GM18867 (cell line): Measurements from ENCODE around the gene USP53.
"Not testable (repeated sequence)": the region's sequence is repeated elsewhere in the genome, so short reads cannot be mapped to it uniquely, and the experiment has no call there.

Experiments used
- ATAC-seq: cut with Tn5 transposase; IDR thresholded peaks from one replicate; pipeline ENCODE4 v1.9.1; 2021; ENCODE audit warnings: mild to moderate bottlenecking, moderate library complexity; ENCODE audit not compliant: unreplicated experiment

Gene USP53

GRCh38 chr4:119227690-119228089 lies 15.2 kb downstream of the USP53 start:
- ATAC-seq, result no peak

GRCh38 chr4:119228406-119228805 lies 15.9 kb downstream of the USP53 start:
- no peak for ATAC-seq

- ATAC-seq, result no peak
These were observed 17.6 kb downstream of the USP53 start for GRCh38 chr4:119229908-119230687.

- no peak for ATAC-seq
These were observed 19.0 kb downstream of the USP53 start for GRCh38 chr4:119231491-119231890.

- ATAC-seq, result no peak
These were observed 19.8 kb downstream of the USP53 start for GRCh38 chr4:119232286-119232685.

- ATAC-seq, result no peak
These were observed 20.7 kb downstream of the USP53 start for GRCh38 chr4:119233191-119233590.

GRCh38 chr4:119233750-119234149 lies 21.2 kb downstream of the USP53 start:
- no peak for ATAC-seq

GRCh38 chr4:119237201-119237600 lies 24.7 kb downstream of the USP53 start:
- ATAC-seq, result no peak

GRCh38 chr4:119237642-119238041 lies 25.1 kb downstream of the USP53 start:
- ATAC-seq, result no peak

GRCh38 chr4:119238068-119238722 lies 25.7 kb downstream of the USP53 start:
- peak; percentile 96 for ATAC-seq

- ATAC-seq, result no peak
These were observed 27.6 kb downstream of the USP53 start for GRCh38 chr4:119240128-119240527.

GRCh38 chr4:119240568-119240967 lies 28.1 kb downstream of the USP53 start:
- ATAC-seq, result no peak

- ATAC-seq, result no peak
These were observed 29.9 kb downstream of the USP53 start for GRCh38 chr4:119242417-119242816.

- ATAC-seq, result no peak
These were observed 31.4 kb downstream of the USP53 start for GRCh38 chr4:119243868-119244267.

- no peak for ATAC-seq
These were observed 31.8 kb downstream of the USP53 start for GRCh38 chr4:119244344-119244743.

GRCh38 chr4:119244832-119245231 lies 32.3 kb downstream of the USP53 start:
- ATAC-seq, result no peak

- no peak for ATAC-seq
These were observed 33.7 kb downstream of the USP53 start for GRCh38 chr4:119246177-119246733.

GRCh38 chr4:119251037-119251436 lies 38.5 kb downstream of the USP53 start:
- not testable (repeated sequence) for ATAC-seq

- not testable (repeated sequence) for ATAC-seq
These were observed 42.7 kb downstream of the USP53 start for GRCh38 chr4:119255223-119255622.

- ATAC-seq, result no peak
These were observed 48.0 kb downstream of the USP53 start for GRCh38 chr4:119260528-119260927.

- ATAC-seq, result no peak
These were observed 49.5 kb downstream of the USP53 start for GRCh38 chr4:119261986-119262385.

- no peak for ATAC-seq
These were observed 52.2 kb downstream of the USP53 start for GRCh38 chr4:119264743-119265142.
